Activated CD4-positive, alpha-beta T cell treated with anti-CD3 and anti-CD28 coated beads for 1 hour (primary cell): ENCODE results near the gene DIAPH2.

Source experiments
- DNase-seq: peaks from one replicate; pipeline ENCODE4 v3.0.0-alpha.2; 2020

The DIAPH2 gene

GRCh38 chrX:97065973-97066372 lies 381.3 kb downstream of the DIAPH2 start:
- no peak for DNase-seq

GRCh38 chrX:97066381-97066780 lies 381.7 kb downstream of the DIAPH2 start:
- no peak for DNase-seq

- no peak for DNase-seq
Observed at GRCh38 chrX:97070346-97070745, 385.7 kb downstream of the DIAPH2 start.

- DNase-seq = no peak
Observed at GRCh38 chrX:97074400-97074799, 389.8 kb downstream of the DIAPH2 start.

- no peak for DNase-seq
Observed at GRCh38 chrX:97089116-97089515, 404.5 kb downstream of the DIAPH2 start.

- DNase-seq = no peak
Observed at GRCh38 chrX:97096385-97096784, 411.7 kb downstream of the DIAPH2 start.

GRCh38 chrX:97102938-97103337 lies 418.3 kb downstream of the DIAPH2 start:
- no peak for DNase-seq

GRCh38 chrX:97109730-97110129 lies 425.1 kb downstream of the DIAPH2 start:
- no peak for DNase-seq

- DNase-seq = no peak
Observed at GRCh38 chrX:97117572-97117971, 432.9 kb downstream of the DIAPH2 start.

GRCh38 chrX:97119474-97120109 lies 434.9 kb downstream of the DIAPH2 start:
- no peak for DNase-seq

- DNase-seq = no peak
Observed at GRCh38 chrX:97123001-97123400, 438.4 kb downstream of the DIAPH2 start.

GRCh38 chrX:97126020-97126419 lies 441.4 kb downstream of the DIAPH2 start:
- no peak for DNase-seq

GRCh38 chrX:97132664-97133415 lies 448.2 kb downstream of the DIAPH2 start:
- no peak for DNase-seq

- no peak for DNase-seq
Observed at GRCh38 chrX:97145934-97146333, 461.3 kb downstream of the DIAPH2 start.

GRCh38 chrX:97155816-97156215 lies 471.2 kb downstream of the DIAPH2 start:
- no peak for DNase-seq

- no peak for DNase-seq
Observed at GRCh38 chrX:97158269-97158668, 473.6 kb downstream of the DIAPH2 start.

- DNase-seq = no peak
Observed at GRCh38 chrX:97159916-97160800, 475.5 kb downstream of the DIAPH2 start.

GRCh38 chrX:97167333-97167732 lies 482.7 kb downstream of the DIAPH2 start:
- no peak for DNase-seq

- DNase-seq = no peak
Observed at GRCh38 chrX:97168646-97169045, 484.0 kb downstream of the DIAPH2 start.

- DNase-seq = no peak
Observed at GRCh38 chrX:97175147-97175546, 490.5 kb downstream of the DIAPH2 start.

GRCh38 chrX:97189668-97190067 lies 505.0 kb downstream of the DIAPH2 start:
- no peak for DNase-seq

GRCh38 chrX:97199501-97199900 lies 514.9 kb downstream of the DIAPH2 start:
- DNase-seq = no peak

GRCh38 chrX:97200454-97200853 lies 515.8 kb downstream of the DIAPH2 start:
- no peak for DNase-seq

GRCh38 chrX:97210501-97210900 lies 525.9 kb downstream of the DIAPH2 start:
- DNase-seq = no peak
